Activated T-helper 2 cell treated with anti-CD3 and anti-CD28 coated beads, Interferon-gamma antibody, Interleukin-2, Interleukin-4, amounts not matched to agents 10 μg/mL and 5 μg/mL and 100 μg/mL, durations not matched to agents 14 hours and 24 hours and 36 hours (primary cell): Measurements from ENCODE around the gene UNC5C. TPM values are rescaled to one million over a fixed set of nuclear protein-coding genes. Genes with fewer than 3 reads are reported as not detected.
"Not testable (repeated sequence)": the region's sequence is repeated elsewhere in the genome, so short reads cannot be mapped to it uniquely, and the experiment has no call there.

ENCODE experiments used
- DNase-seq: peaks from one replicate; pipeline ENCODE4 v3.0.0; 2021; ENCODE audit warnings: low spot score
- H3K27ac Mint-ChIP-seq: one replicate; pipeline ENCODE4 v1.8.0; 2021; ENCODE audit warnings: mixed read lengths
- H3K27me3 Mint-ChIP-seq: one replicate; pipeline ENCODE4 v1.8.0; 2021; ENCODE audit warnings: low read depth, mixed read lengths
- H3K36me3 Mint-ChIP-seq: one replicate; pipeline ENCODE4 v1.8.0; 2021; ENCODE audit warnings: low read depth, mixed read lengths
- H3K4me1 Mint-ChIP-seq: one replicate; pipeline ENCODE4 v1.8.0; 2021; ENCODE audit warnings: low read depth, mixed read lengths
- H3K4me3 Mint-ChIP-seq: one replicate; pipeline ENCODE4 v1.8.0; 2021; ENCODE audit warnings: low read depth, mild to moderate bottlenecking, moderate library complexity, mixed read lengths
- H3K9me3 Mint-ChIP-seq: one replicate; pipeline ENCODE4 v1.8.0; 2021; ENCODE audit warnings: mixed read lengths
- intact Hi-C: fragments of 100-400 bp; cut with micrococcal nuclease; formaldehyde crosslinking; loops from one replicate; pipeline ENCODE4 v1.15.1; 2023
- total RNA-seq: library from RNA; stranded (reverse); gene quantifications from 2 replicates; pipeline ENCODE4 v1.2.3, GENCODE V29; 2022

Gene UNC5C
- total RNA-seq, 1 donor from 2014 or later: 0.11 TPM

- Mint-ChIP-seq H3K27ac (no peak overlapping the region), H3K4me3 (no peak overlapping the region), H3K4me1 (peaks cover 10% of the 10 kb centered on the region), H3K27me3 (no peaks in the 10 kb centered on the region), H3K36me3 (no peaks in the 10 kb centered on the region), H3K9me3 (no peaks in the 10 kb centered on the region)
- DNase-seq: no peak
- intact Hi-C loops: no loop called here
Measured at GRCh38 chr4:95188701-95189370, 359.9 kb downstream of the UNC5C start.

GRCh38 chr4:95186666-95187065, 362.1 kb downstream of the UNC5C start:
- no peak overlapping the region for H3K4me3 Mint-ChIP-seq
- H3K27ac Mint-ChIP-seq: no peak overlapping the region
- H3K9me3 Mint-ChIP-seq: no peaks in the 10 kb centered on the region
- no peaks in the 10 kb centered on the region for H3K36me3 Mint-ChIP-seq
- intact Hi-C loops: no loop called here
- DNase-seq: no peak
- H3K27me3 Mint-ChIP-seq: no peaks in the 10 kb centered on the region
- peaks cover 13% of the 10 kb centered on the region for H3K4me1 Mint-ChIP-seq

GRCh38 chr4:95183656-95184408, 364.9 kb downstream of the UNC5C start:
- Mint-ChIP-seq H3K9me3 (no peaks in the 10 kb centered on the region), H3K27ac (no peak overlapping the region), H3K27me3 (no peaks in the 10 kb centered on the region), H3K4me3 (no peak overlapping the region), H3K36me3 (no peaks in the 10 kb centered on the region), H3K4me1 (peaks cover 13% of the 10 kb centered on the region)
- intact Hi-C loops: no loop called here
- no peak for DNase-seq

GRCh38 chr4:95181996-95182306, 366.8 kb downstream of the UNC5C start:
- no peak overlapping the region for H3K27ac Mint-ChIP-seq
- H3K4me3 Mint-ChIP-seq: no peak overlapping the region
- no peak for DNase-seq
- H3K36me3 Mint-ChIP-seq: no peaks in the 10 kb centered on the region
- intact Hi-C loops: loop anchor here (2.0 kb wide), 1 partner anchor 67 kb away; no protein-coding TSS in a partner anchor
- peaks cover 5% of the 10 kb centered on the region for H3K9me3 Mint-ChIP-seq
- peaks cover 8% of the 10 kb centered on the region for H3K4me1 Mint-ChIP-seq
- no peaks in the 10 kb centered on the region for H3K27me3 Mint-ChIP-seq

DNA sequence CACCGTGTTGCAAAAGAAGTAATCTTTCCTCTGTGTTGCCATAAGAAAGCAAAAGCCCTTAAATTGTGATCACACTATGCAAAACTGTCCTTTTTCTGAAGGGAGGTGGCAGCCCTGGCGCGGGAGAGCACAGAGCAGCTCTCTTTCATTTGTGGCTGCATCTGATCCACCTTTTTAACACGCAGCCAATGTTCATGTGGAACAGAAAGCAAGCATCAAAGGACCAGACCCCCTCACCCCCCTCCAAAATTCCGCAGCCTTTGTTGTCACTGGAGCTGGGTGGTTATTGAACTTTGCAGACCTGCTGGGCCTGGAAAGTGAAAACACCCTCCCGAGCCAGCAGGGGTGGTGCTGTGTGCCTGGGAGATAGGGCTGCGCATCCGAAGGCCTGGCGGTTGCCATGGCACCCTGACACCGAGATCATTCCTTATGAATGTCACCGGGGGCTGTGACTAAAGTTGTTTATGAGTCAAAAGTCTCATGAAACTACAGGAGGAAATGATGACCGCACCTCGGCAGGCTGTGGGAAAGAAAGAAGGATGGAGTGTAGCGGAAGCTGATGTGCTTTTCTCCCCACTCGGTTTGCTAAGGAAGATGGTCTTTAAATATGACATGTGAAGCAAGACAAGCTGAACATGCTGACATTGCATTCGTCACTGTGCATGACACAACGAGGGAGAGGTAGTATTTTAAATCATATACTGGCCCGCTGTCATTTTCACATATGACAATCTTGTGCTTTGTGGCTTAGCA, 367.4 kb downstream of the UNC5C start:
- Mint-ChIP-seq H3K4me3 (no peak overlapping the region), H3K36me3 (no peaks in the 10 kb centered on the region), H3K4me1 (peaks cover 8% of the 10 kb centered on the region), H3K9me3 (peaks cover 5% of the 10 kb centered on the region), H3K27me3 (no peaks in the 10 kb centered on the region), H3K27ac (no peak overlapping the region)
- no peak for DNase-seq
- intact Hi-C loops: loop anchor here (2.0 kb wide), 1 partner anchor 67 kb away; no protein-coding TSS in a partner anchor

GRCh38 chr4:95180531-95181242, 368.1 kb downstream of the UNC5C start:
- no peak for DNase-seq
- no peaks in the 10 kb centered on the region for H3K27me3 Mint-ChIP-seq
- H3K9me3 Mint-ChIP-seq: peaks cover 5% of the 10 kb centered on the region

DNA sequence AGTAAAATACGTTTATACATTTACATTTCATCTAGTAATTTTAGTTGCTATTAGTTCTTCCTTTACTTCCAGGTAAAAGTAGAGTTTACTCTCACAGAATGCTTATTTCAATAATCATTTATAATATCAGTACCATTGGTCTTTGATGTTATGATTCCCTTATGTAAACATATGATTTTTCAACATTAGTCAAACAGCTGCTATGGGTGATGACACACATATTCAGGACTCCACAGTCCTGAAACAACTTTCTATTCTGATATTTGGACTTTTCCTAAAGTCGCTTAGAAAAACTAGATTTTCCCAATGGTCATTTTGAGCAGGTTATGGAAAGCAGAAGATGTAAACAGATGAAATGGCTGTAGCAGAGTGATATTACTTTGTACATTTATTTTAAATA, 369.8 kb downstream of the UNC5C start:
- Mint-ChIP-seq H3K36me3 (peaks cover 4% of the 10 kb centered on the region), H3K27me3 (no peaks in the 10 kb centered on the region)

More at GRCh38 chr4:95180531-95181242, 368.1 kb downstream of the UNC5C start:
- no peaks in the 10 kb centered on the region for H3K36me3 Mint-ChIP-seq
- no peak overlapping the region for H3K4me3 Mint-ChIP-seq
- H3K4me1 Mint-ChIP-seq: peaks cover 8% of the 10 kb centered on the region
- intact Hi-C loops: loop anchor here (2.0 kb wide), 1 partner anchor 68 kb away; no protein-coding TSS in a partner anchor
- H3K27ac Mint-ChIP-seq: no peak overlapping the region

DNA sequence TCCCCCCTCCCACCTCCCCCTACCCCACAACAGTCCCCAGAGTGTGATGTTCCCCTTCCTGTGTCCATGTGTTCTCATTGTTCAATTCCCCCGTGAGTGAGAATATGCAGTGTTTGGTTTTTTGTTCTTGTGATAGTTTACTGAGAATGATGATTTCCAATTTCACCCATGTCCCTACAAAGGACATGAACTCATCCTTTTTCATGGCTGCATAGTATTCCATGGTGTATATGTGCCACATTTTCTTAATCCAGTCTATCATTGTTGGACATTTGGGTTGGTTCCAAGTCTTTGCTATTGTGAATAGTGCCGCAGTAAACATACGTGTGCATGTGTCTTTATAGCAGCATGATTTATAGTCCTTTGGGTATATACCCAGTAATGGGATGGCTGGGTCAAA, 377.4 kb downstream of the UNC5C start:
- H3K27me3 Mint-ChIP-seq, H3K9me3 Mint-ChIP-seq, H3K27ac Mint-ChIP-seq, H3K4me3 Mint-ChIP-seq, H3K36me3 Mint-ChIP-seq, intact Hi-C loops, DNase-seq: not testable (repeated sequence)
- peaks cover 11% of the 10 kb centered on the region for H3K4me1 Mint-ChIP-seq

More for the DNA sequence above, 369.8 kb downstream of the UNC5C start:
- Mint-ChIP-seq H3K4me3 (no peak overlapping the region), H3K9me3 (peaks cover 5% of the 10 kb centered on the region), H3K4me1 (peaks cover 8% of the 10 kb centered on the region), H3K27ac (no peak overlapping the region)
- no peak for DNase-seq
- intact Hi-C loops: no loop called here

GRCh38 chr4:95170176-95170575, 378.6 kb downstream of the UNC5C start:
- DNase-seq: no peak
- Mint-ChIP-seq H3K9me3 (no peaks in the 10 kb centered on the region), H3K27ac (no peak overlapping the region), H3K36me3 (peaks cover 5% of the 10 kb centered on the region), H3K27me3 (no peaks in the 10 kb centered on the region), H3K4me1 (peaks cover 14% of the 10 kb centered on the region), H3K4me3 (no peak overlapping the region)
- intact Hi-C loops: no loop called here

DNA sequence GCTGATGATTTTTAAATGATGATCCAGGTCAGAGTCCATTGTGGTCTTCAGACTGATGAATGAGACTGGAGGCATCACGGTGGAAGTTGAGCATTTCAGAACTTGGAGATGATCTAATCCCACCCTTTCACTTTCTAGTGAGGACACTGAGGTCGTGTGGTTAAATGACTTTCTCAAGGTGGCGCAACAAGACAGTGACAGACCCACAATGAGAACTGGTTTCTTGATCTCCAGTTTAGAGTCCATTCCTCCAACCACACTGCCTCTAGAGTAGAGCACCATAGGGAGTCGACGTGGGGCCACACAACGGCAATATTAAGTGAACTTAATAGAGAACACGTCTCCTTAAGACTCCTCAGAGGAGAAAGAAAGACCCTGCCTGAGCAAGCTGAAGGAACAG, 381.0 kb downstream of the UNC5C start:
- DNase-seq: no peak
- Mint-ChIP-seq H3K27ac (no peak overlapping the region), H3K4me1 (peaks cover 14% of the 10 kb centered on the region), H3K9me3 (no peaks in the 10 kb centered on the region), H3K36me3 (no peaks in the 10 kb centered on the region), H3K27me3 (peaks cover 4% of the 10 kb centered on the region), H3K4me3 (no peak overlapping the region)
- intact Hi-C loops: loop anchor here (2.0 to 5.0 kb wide), 3 partner anchors 124 to 869 kb away; no protein-coding TSS in a partner anchor

DNA sequence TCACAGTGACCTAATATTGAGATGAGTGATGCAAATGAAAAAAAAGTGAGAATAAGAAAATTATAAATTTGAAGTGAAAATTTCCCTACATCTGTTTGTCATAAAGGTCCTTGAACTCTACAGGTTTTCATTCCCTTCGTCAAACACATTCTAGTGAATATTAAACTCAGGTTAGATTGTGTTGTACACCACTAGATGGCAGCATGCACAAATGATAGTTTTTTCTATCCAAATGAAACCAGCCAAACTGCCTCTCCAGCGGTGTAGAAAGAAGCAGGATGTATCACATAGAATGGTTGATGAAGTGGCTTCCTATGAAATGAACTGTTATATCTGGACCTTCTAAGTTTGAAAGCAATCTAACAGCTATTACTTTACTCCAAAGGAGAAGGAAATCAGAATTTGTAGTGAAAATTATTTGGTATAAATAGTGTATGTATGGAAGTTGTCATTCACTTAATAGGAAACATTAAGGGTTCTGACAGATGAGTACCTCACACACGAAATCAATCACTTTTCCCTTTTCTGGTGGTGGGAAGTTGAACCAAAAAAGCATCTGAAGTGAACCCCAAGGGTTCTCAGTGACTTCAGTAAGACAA, 382.7 kb downstream of the UNC5C start:
- Mint-ChIP-seq H3K4me3 (no peak overlapping the region), H3K27ac (no peak overlapping the region), H3K9me3 (no peaks in the 10 kb centered on the region), H3K27me3 (peaks cover 5% of the 10 kb centered on the region), H3K36me3 (no peaks in the 10 kb centered on the region), H3K4me1 (peaks cover 14% of the 10 kb centered on the region)
- intact Hi-C loops: loop anchor here (2.0 to 5.0 kb wide), 3 partner anchors 126 to 871 kb away; no protein-coding TSS in a partner anchor
- DNase-seq: peak; percentile 26

GRCh38 chr4:95162867-95163266, 385.9 kb downstream of the UNC5C start:
- H3K4me3 Mint-ChIP-seq: no peak overlapping the region
- DNase-seq: no peak
- no peaks in the 10 kb centered on the region for H3K36me3 Mint-ChIP-seq
- H3K27ac Mint-ChIP-seq: no peak overlapping the region
- intact Hi-C loops: no loop called here
- peaks cover 20% of the 10 kb centered on the region for H3K4me1 Mint-ChIP-seq
- H3K9me3 Mint-ChIP-seq: no peaks in the 10 kb centered on the region
- H3K27me3 Mint-ChIP-seq: peaks cover 5% of the 10 kb centered on the region
